Epithelial cell of esophagus (primary cell): ENCODE results near the gene GTF3C2.

Experiments used
- DNase-seq: peaks from one replicate; pipeline ENCODE4 v3.0.0; 2010; ENCODE audit warnings: low read depth
- H3K4me3 ChIP-seq: 2 replicates; pipeline ENCODE4 v1.5.1; 2011; ENCODE audit warnings: mild to moderate bottlenecking, low read length, control low read depth
- CTCF ChIP-seq: IDR thresholded peaks from 2 replicates; pipeline ENCODE4 v1.5.1; 2011; ENCODE audit warnings: low read depth, mild to moderate bottlenecking, low read length, control low read depth, inconsistent platforms; ENCODE audit not compliant: insufficient read depth; ENCODE audit errors: missing control alignments

Gene GTF3C2

DNA sequence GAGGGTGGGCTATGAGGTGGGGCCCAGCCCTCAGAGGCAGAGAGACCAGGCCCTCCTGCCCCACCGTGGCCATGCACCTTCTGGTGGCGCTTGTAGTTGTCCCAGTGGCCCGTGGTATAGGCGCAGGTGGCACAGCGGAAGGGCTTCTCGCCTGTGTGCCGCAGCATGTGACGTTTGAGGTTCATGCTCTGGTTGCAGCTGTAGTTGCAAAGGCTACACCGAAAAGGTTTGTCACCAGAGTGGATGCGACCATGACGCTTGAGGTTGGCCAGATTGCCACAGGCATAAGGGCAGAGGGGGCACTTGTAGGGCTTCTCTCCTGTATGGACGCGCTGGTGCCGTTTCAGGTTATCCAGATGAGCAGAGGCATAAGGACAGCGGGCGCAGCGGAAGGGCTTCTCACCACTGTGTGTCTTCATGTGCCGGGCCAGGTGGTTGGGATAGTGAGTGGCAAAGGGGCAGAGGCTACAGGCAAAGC, 21.1 kb upstream of the GTF3C2 start:
- no peak for DNase-seq
- TF ChIP-seq CTCF: no peak
- no peak overlapping the region for H3K4me3 ChIP-seq

DNA sequence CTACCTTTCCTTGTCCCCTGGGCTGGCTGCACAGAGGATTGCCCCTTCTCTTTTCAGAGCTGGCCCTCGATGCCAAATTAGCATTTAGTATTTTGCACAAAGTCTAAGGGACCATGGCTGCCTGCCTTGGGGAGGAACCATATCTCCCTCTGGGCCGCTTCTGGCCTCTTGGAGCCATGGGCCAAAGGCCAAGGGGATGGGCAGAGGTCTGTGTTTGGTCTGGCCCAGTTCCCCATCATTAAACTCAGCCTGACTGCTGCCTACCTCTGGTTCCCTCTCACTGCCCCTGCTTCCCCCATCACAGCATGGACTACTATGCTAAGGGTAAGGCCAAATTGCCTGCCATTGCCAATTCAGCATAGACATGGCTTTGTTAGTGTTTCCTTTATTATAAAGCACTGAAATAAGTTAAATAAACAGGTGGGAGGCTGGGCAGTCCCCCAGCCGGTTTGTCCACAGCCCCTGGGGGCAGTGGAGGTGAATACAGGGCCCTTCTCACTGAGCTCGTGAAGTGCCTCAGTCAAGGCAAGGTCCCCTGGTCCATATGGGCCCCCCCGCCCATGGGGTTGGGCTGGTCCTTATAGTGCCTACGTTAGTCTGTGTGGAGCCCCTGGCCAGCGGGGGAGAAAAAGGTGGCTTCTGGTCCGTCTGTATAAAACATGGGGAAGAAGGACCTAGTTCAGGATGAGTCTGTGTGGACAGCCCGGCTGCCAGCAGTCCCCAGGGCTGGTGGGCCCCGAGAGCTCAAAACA, 20.5 kb upstream of the GTF3C2 start:
- DNase-seq: no peak
- no peak overlapping the region for H3K4me3 ChIP-seq
- TF ChIP-seq CTCF: no peak

DNA sequence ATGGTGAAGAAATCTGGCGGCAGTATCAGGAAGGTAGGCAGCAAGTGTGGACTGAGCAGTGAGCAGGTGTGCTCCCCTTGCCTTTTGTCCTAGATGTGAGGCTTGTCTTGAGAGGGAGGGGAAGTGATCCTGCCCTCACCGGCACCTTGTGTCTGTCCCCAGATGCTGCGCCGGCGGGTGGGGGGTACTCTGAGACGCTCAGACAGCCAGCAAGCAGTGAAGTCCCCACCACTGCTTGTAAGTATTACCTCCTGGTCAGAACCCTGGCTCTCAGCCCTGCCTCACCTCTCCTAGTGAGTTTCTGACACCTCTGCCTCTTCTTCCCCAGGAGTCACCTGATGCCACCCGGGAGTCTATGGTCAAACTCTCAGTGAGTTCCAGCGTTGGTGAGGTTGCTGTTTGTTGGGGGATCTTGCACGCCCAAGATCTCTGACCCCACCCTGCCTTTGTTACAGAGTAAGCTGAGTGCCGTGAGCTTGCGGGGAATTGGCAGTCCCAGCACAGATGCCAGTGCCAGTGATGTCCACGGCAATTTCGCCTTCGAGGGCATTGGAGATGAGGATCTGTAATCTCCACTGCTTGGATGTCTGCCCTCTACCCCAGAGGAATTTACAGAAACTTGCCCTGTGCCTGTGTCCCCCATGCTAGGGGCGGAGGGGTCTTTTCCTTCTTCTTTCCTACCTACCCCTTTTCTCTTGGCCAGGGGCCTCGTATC, 19.7 kb upstream of the GTF3C2 start:
- no peak for DNase-seq
- TF ChIP-seq CTCF: no peak
- no peak overlapping the region for H3K4me3 ChIP-seq

- DNase-seq: no peak
- no peak overlapping the region for H3K4me3 ChIP-seq
- TF ChIP-seq CTCF: no peak
These were observed 19.0 kb upstream of the GTF3C2 start for GRCh38 chr2:27375513-27376099.

GRCh38 chr2:27373567-27373966, 17.0 kb upstream of the GTF3C2 start:
- H3K4me3 ChIP-seq: no peak overlapping the region
- DNase-seq: no peak
- TF ChIP-seq CTCF: no peak

DNA sequence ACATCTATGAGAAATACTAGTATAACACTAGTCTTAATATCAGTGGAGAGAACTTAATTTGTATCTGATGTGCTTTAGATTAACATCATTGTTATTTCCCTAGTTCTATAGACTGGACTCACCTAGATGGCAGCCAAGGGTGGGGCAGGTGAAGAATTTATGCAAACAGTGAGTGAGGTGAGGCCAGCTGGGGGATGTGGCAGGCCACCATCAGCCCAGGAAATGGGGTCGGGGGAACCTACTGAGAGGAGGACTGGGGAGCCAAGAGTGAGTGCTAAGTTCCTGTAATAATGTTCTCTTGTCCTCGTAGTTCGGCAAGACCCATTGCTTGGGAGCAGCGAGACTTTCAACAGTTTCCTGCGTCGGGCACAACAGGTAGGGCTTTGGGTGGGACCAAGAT, 16.4 kb upstream of the GTF3C2 start:
- no peak for TF ChIP-seq CTCF
- DNase-seq: no peak
- H3K4me3 ChIP-seq: no peak overlapping the region
